ENCODE measurements around the gene BAIAP2L1.

BAIAP2L1 gene

DNA sequence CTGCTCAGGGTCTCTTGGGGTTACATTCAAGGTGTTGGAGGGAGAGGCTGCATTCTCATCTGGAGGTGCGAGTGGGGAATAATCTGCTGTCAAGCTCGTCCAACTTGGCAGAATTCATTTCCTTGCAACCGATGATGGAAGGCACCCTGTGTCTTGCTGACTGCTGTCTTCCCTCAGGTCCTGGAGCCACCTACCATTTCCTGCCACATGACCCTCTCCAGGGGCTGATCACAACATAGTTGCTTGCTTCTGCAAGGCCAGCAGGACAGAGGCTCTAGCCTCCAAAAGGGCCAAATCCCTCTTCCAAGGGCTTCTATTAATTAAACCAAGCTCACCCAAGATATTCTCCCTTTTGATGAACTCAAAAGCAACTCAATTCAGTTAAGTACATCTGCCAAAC is 133.6 kb downstream of the BAIAP2L1 start:
- no peak for DNase-seq (ENCODE audit: low spot score)

DNA sequence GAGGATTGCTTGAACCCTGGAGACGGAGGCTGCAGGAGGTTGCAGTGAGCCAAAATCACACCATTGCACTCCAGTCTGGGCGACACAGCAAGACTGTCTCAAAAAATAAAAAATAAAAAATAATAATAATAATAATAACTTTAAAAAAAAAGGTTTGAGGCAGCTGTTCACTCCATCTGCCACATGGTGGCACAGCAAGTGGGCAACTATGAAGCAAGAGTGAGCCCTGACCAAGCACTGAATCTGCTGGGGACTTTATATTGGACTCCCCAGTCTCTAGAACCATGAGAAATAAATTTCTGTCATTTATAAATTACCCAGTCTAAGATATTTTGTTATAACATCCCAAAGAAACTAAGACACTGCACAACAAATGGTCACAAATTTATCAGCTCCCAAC is 134.1 kb downstream of the BAIAP2L1 start:
- DNase-seq (ENCODE audit: low spot score) = no peak

DNA sequence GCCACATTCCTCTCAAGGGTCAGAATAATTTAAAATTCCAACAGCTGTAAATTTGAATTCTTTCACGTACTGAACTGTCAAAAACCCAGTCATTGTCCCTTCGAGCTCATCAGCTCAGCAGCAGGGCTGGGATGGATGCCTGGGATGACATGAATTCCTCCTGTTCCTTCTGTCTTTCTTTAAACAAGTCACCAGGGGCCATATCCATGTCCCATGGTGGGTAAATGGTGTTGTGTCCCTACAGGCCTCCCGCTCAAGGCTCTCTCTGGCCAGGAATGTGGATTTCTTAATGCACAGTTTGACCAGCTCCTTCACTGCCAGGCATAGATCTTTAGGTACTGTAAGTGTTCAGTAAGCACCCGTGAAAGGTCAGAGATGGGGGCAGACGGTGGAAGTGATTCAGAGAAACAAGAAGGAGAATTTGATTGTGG is 135.0 kb downstream of the BAIAP2L1 start:
- DNase-seq (ENCODE audit: low spot score) = no peak

DNA sequence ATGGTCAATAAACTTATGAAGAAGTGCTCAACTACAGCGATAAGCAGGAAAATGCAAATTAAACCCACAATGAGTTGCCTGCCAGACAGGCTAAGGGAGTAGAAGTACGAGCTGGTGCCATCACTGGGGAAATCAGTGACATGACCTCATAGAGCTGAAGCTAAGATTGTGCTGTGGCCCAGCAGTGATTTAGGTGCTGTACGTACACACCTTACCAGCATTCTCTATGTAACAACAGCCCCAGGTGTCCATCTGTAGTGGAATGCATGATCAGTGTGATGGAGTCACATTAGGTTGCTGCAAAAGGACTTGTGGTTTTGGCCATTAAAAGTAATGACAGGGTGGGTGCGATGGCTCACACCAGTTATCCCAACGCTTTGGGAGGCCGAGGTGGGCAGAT is 143.2 kb downstream of the BAIAP2L1 start:
- no peak for DNase-seq (ENCODE audit: low spot score)

DNA sequence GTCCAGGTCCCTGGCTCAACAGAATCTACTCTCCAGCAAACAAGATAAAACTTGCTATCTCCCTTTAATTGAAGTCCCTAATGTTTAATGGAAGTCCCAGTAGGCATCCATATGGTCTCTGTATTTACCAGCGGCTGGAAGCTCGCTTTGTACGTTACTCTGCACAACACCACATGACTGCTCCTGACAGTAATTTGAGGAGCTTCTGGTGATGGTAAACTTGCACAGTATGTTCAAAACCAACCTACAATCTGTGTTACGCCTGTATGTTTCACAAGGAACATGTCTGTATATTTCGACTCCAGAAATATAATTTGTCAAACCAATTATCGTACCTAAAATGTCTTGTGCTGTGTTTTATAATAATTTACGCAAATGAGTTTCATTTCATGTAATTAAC is 144.5 kb downstream of the BAIAP2L1 start:
- no peak for DNase-seq (ENCODE audit: low spot score)

DNA sequence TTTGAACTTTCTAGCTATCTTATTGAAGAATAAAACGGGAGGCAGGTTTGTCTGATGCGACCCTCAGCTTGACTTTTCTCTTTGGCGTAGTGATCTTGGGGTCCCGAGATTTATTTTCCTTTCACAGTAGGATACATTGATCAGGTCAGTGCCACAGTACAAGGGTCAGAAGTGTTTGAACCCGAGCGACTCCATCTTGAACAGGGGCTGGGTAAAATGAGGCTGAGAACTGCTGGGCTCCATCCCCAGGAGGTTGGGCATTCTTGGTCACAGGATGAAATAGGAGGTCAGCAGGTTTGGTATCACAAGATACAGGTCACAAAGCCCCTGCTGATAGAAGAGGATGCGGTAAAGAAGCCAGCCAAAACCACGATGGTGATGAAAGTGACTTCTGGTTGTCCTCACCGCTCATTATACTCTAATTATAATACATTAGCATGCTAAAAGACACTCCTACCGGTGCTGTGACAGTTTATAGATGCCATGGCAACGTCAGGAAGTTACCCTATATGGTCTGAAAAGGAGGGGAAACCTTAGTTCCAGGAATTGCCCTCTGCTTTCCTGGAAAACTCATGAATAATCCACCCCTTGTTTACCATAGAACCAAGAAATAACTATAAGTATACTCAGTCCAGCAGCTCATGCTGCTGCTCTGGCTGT is 145.8 kb downstream of the BAIAP2L1 start:
- no peak for DNase-seq (ENCODE audit: low spot score)

DNA sequence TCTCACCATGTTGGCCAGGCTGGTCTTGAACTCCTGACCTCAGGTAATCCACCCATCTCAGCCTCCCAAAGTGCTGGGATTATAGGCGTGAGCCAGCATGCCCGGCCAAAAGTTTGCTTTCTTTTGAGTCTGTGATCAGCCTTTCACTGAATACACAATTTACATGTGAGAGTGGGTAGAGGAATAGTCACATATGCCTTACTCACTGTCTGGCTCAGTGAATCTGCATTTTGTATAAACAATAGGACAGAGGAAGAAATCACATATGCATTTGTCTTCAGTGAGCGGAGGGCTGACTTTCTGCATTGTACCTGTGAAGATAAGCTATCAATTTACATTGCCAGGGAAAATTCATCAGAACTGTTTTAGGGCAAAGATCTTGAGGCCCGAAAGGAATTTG is 146.4 kb downstream of the BAIAP2L1 start:
- no peak for DNase-seq (ENCODE audit: low spot score)

DNA sequence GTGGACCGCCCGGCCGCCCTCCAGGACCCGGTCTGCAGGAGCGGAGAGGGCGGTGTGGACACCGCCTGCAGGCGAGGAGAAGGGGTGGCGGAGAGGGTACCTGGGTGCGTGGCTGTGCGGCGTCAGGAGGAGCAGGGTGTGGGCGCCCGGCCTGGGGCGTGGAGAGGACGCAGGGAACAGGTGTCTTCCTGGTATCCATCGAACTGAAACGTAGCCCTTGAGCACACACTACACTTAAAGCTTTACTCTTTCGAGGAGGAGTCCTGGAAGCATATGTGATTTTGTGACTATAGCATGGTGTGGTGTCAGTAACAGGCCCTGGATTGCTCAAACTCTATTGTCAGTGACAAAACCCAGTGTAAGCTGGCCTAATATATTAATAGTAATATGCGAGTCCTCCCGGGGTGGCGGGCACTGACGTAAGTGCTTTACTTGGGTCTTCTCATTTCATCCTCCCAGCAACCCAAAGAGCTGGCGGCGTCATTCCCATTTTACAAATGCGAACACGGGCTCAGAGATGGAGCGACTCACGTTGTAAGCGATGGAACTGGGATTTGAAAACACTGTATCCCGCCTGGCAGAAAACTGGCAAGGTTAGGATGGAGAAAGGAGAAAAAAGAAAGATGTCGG is 148.3 kb downstream of the BAIAP2L1 start:
- DNase-seq (ENCODE audit: low spot score) = peak; percentile 41

DNA sequence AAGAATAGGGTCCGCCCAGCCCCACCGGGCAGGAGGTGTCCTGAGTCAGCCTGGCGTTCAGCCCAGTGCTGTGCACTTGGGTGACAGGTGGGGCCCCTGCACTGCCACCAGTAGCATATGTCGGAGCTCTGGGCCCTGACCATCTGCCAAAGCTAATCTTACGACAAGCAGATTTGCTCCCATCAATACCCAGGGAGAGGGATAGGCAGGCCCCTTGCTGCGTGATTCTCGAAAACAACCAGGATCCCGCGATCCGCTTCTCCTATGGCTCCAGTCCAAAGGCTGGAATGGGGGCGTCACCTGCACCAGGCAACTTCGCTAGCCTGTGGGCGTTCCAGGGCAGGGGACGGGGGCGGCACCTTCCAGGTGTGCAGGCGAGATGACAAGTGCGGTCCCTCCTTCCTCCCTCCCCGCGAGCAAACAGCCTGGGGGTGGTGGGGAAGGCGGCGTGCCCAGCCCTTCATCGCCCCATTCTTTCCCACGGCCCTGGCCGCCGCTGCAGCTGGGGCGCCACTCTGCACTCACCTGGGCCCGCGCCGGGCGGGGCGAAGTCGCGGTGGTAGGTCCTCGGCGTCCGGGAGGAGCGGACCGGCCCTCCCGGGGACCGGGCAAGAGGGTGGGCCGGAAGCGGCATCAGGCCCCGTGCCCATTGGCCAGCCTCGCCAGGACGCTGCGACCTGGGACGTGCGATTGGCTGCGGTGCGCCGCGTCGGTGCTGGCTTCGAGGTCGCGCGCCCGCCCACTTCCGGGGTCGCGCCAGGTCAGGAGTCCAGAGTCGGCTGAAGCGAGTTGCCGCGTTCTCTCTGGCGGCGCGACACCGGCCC is 149.1 kb downstream of the BAIAP2L1 start, which contains the start of gene TECPR1:
Gene TECPR1, minus strand, starts transcription at position 632 of the 824 bp plus-strand sequence. CDS start 6,086 bp downstream, outside the sequence.
- DNase-seq (ENCODE audit: low spot score) = peak; percentile 100

DNA sequence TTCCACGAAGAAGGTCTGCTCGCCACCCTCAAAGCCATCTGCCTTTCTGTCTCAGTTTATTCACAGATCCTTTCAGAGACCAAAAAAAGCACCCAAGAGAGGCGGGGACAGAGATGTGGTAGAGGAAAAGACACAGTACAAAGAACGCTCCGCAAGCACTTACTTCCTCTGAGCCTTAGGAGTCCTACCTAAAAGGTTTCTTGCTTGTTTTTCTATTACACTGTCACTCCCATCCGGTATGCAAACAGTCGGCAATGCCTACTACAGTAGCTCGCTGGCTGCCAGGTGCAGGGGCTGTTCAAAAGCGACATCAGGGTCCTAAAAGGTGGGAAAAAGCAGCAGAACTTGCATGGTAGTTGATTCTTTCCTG is 149.7 kb downstream of the BAIAP2L1 start:
- DNase-seq (ENCODE audit: low spot score) = no peak

DNA sequence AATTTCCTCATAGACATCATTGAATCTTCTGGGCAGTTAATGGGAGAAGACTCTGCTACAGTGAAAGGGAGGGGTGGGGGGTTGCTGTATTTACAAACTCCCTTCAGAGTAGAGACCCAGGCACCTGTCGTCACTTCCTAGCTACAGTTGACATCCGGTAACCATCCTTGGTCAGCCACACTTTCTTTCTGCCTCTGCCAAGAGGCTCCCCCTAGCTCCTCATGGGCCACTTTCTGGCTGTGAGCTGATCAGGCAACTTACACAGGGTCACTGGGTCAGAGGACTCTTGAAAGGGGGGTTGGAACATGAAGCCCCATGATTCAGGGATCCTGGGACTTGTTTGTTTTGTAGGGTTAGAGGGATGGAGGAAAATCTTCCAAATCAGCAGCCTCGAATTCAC is 150.1 kb downstream of the BAIAP2L1 start:
- no peak for DNase-seq (ENCODE audit: low spot score)

DNA sequence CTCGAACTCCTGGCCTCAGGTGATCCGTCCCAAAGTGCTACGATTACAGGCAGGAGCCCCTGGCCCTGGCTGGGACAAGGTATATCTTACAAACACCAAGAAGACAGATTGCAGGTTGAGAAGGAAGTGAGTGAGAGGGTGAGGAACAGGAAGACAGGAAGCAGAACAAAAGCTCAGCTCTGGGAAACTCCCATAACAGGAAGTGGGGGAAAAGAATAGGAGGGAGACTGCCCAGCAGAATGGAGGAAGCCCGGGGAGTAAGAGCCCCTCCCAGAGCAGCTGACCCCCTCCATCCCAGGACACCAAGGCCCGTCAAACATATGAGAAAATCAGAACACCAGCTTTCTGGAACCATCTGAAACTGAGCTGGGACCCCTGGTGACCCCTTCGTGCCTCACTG is 151.8 kb downstream of the BAIAP2L1 start:
- DNase-seq (ENCODE audit: low spot score) = no peak

DNA sequence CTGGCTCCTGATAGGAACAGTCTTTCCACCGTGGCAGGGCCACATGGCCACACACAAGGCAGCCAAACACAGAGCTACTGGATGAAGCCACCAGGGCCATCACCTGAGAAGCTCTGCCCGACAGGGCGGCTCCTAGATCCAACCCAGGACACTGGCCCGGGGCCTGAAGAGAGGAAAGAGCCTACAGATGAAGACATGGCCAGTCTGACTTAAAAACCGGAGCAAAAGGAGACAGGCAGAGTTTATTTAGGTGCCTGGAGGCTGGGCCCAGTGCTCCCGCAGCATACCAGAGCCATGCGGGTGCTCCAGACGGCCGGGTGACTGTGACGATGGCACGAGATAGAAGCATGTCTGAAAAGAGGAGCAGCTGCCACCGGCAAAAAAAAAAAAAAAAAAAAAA is 152.7 kb downstream of the BAIAP2L1 start:
- no peak for DNase-seq (ENCODE audit: low spot score)

DNA sequence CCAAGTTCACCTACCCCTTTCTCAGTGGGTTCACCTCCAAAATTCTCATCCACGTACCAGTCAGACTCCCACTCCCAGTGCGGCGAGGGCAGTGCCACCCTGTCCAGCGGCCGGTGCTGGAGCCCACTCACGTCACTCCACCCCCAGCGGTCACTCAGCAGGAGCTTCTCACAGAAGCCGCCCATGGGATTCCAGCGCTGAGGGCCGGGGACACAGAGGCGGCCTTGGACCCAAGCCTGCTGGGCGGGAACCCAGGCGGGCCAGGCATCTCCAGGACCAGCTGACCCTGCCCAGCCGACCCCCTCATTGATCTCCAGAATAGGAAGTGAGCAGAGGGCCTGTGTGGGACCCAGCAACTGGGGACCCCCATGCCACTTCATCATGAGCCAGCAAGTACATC is 156.0 kb downstream of the BAIAP2L1 start:
- no peak for DNase-seq (ENCODE audit: low spot score)

DNA sequence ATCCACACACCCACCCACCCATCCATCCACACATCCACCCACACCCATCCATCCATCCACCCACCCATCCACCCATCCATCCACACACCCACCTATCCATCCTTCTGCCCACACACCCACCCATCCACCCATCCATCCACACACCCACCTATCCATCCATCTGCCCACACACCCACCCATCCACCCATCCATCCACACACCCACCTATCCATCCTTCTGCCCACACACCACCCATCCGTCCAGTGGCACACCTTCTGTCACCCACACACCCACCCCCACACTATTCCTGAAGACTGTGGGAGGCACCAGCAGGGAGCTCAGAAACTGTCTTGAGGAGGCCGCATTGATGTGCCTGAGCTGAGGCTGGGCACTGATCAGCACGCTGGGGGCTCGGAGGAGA is 158.0 kb downstream of the BAIAP2L1 start:
- no peak for DNase-seq (ENCODE audit: low spot score)

DNA sequence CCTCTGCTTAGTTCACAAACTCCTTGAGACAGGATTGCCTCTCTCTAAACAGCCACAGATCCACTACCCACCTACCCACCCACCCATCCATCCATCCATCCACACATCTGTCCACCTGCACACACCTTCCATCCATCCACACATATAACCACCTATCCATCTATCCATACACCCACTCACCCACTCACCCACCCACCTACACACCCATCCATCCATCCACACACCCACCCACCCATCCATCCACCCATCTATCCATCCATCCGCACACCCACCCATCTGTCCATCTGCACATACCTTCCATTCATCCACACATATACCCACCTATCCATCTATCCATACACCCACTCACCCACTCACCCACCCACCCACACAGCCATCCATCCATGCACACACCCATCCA is 158.5 kb downstream of the BAIAP2L1 start:
- no peak for DNase-seq (ENCODE audit: low spot score)

DNA sequence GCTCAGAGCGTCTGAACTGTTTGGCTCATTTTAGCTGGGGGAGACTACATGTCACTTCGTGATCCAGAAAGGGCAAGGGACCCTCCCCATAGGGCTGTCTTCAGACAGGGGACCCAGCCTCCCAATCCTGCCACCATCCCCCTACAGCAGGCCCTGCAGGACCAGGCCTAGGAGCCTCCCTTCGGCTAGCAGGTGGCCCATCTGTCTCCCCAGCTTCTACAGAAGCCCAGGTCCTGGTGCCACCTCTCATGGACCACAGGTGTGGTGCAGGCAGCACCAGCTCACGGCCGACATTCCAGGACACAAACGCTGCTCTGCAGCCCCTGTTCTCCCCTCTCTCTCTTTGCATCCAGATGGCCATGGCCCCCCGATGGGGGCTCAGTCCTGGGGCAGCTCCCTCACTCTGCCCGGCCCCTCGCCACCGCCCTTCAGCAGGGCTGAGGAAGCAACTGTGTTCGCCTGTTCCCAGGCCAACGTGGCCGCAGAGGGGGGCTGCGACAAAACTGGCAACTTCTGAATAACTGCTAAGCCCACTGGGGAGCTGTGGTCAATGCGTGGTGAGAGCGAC is 159.1 kb downstream of the BAIAP2L1 start:
- DNase-seq (ENCODE audit: low spot score) = no peak
